ENCODE data around the gene RAB29.

RAB29 gene

GRCh38 chr1:205719762-205720161 lies 55.5 kb downstream of the RAB29 start:
- no peak for DNase-seq

- no peak for DNase-seq
Measured at GRCh38 chr1:205719015-205719414, 56.3 kb downstream of the RAB29 start.

Data from eye (tissue), 1 donor.